ENCODE results near the gene MGP. TPM values are rescaled to one million over a fixed set of nuclear protein-coding genes. Genes with fewer than 3 reads are reported as not detected.

MGP gene
- total RNA-seq, 1 experiment from 2014 or later = 79.8 TPM

- H3K9me3 ChIP-seq (ENCODE audit: insufficient read depth, low read depth) = peaks cover 2% of the 10 kb centered on the region; the same call in 1 of the 2 replicates
- TF ChIP-seq, protein P1, sequence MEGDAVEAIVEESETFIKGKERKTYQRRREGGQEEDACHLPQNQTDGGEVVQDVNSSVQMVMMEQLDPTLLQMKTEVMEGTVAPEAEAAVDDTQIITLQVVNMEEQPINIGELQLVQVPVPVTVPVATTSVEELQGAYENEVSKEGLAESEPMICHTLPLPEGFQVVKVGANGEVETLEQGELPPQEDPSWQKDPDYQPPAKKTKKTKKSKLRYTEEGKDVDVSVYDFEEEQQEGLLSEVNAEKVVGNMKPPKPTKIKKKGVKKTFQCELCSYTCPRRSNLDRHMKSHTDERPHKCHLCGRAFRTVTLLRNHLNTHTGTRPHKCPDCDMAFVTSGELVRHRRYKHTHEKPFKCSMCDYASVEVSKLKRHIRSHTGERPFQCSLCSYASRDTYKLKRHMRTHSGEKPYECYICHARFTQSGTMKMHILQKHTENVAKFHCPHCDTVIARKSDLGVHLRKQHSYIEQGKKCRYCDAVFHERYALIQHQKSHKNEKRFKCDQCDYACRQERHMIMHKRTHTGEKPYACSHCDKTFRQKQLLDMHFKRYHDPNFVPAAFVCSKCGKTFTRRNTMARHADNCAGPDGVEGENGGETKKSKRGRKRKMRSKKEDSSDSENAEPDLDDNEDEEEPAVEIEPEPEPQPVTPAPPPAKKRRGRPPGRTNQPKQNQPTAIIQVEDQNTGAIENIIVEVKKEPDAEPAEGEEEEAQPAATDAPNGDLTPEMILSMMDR (conservative IDR thresholded peaks at IDR 0.05) = no peak
- no peak for TF ChIP-seq EZH2 (IDR thresholded peaks at IDR 0.05; ENCODE audit: low read depth)
- H3F3A ChIP-seq (ENCODE audit: insufficient read depth, low read depth) = no peaks in the 10 kb centered on the region
- H2AFZ ChIP-seq = no peak overlapping the region
- no TSS peak for BruUV-seq (replicated peaks)
- no peak overlapping the region for H3K27ac ChIP-seq
- peaks cover 33% of the 10 kb centered on the region for H3K4me1 ChIP-seq (replicated peaks; ENCODE audit: insufficient read depth)
- H3K9me2 ChIP-seq (ENCODE audit: insufficient read depth) = no peaks in the 10 kb centered on the region
- H3K27me3 ChIP-seq (ENCODE audit: insufficient read depth, low read depth) = no peaks in the 10 kb centered on the region
- CTCF ChIA-PET = interaction anchor here (0.6 kb wide), 2 partner anchors 69 to 108 kb away, joined by 3 to 10 read pairs; no protein-coding TSS in a partner anchor
- H4K20me1 ChIP-seq (ENCODE audit: insufficient read depth) = no peaks in the 10 kb centered on the region
- POLR2A ChIA-PET (ENCODE audit: unreplicated experiment) = interaction anchor here (0.7 kb wide), 1 partner anchor 41 kb away, joined by 7 read pairs; the partner anchor contains the start of genes C12orf60 and WBP11
- no peaks in the 10 kb centered on the region for H3K36me3 ChIP-seq (ENCODE audit: low read depth)
- H3K4me3 ChIP-seq = no peak overlapping the region
- intact Hi-C loops (cut with micrococcal nuclease; ENCODE audit: unreplicated experiment) = loop anchor here (2.0 to 10.0 kb wide), 6 partner anchors 76 to 610 kb away; partner anchors contain the start of gene RERG
- DNase-seq = no peak
- no peaks in the 10 kb centered on the region for H3K79me2 ChIP-seq (ENCODE audit: low read depth)
- H3K4me2 ChIP-seq = no peak overlapping the region
Measured at GRCh38 chr12:14844401-14844800, 41.3 kb downstream of the MGP start.

DNA sequence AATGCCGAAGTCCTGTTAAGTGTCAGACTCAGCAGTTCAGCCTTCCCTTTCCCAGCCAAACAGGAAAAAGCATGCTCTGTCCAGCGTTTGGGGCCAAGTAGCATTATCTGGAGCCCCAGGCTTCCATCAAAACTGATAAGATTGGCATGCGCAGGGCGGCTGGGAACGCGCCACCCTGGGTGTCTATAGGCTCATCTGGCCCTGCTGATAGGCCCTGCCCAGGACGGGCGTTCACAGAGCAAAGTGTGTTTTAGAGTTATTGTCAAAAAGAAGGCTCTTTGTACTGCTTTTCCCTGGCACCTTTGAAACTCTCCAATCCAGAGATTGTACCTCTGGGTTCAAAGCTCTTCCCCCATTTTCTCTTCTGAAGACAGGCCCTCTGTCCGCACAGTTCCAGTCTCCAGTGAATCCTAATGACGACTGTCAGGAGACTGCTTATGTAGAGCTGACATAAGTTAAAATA is 42.2 kb downstream of the MGP start, which contains the start of gene ART4:
Gene ART4 (minus strand): TSS at position 102 of the 463 bp plus-strand sequence. CDS start 413 bp downstream, outside the sequence.
- TF ChIP-seq EZH2 (IDR thresholded peaks at IDR 0.05; ENCODE audit: low read depth) = no peak
- TF ChIP-seq, protein P1 (conservative IDR thresholded peaks at IDR 0.05) = no peak
- CTCF ChIA-PET = no interaction called here

DNA sequence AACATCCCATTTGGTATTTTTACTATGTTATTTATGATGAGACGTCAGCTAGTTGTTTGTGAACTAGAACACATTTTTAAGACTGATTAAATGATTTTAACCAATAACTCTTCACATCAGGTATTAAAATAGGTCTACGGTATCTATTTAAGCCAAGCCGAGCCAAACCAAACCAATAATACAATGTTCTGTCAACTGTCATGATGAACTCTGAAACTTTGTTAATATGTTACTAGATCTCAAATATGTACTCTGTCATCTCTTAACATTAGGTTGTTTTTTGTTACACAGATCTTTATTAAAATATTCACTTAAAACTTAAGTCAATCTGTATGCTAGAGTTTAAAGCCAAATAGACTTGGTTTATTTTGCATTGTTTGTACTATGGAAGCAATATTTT is 43.3 kb downstream of the MGP start:
- H4K20me1 ChIP-seq (ENCODE audit: insufficient read depth) = no peaks in the 10 kb centered on the region
- H3K9me2 ChIP-seq (ENCODE audit: insufficient read depth) = no peaks in the 10 kb centered on the region
- no TSS peak for BruUV-seq (replicated peaks)
- no peak overlapping the region for H2AFZ ChIP-seq
- H3K79me2 ChIP-seq (ENCODE audit: low read depth) = no peaks in the 10 kb centered on the region
- ChIA-PET POLR2A (ENCODE audit: unreplicated experiment) (no interaction called here), CTCF (no interaction called here)
- peak overlapping the region; percentile 18; the same call in 1 of the 2 replicates for H3K4me2 ChIP-seq
- TF ChIP-seq, protein P1 (conservative IDR thresholded peaks at IDR 0.05) = no peak
- no peak for TF ChIP-seq EZH2 (IDR thresholded peaks at IDR 0.05; ENCODE audit: low read depth)
- intact Hi-C loops (cut with micrococcal nuclease; ENCODE audit: unreplicated experiment) = loop anchor here (10.0 kb wide), 2 partner anchors 312 to 608 kb away; no protein-coding TSS in a partner anchor
- peaks cover 6% of the 10 kb centered on the region; the same call in 1 of the 2 replicates for H3K9me3 ChIP-seq (ENCODE audit: insufficient read depth, low read depth)
- no peaks in the 10 kb centered on the region for H3K27me3 ChIP-seq (ENCODE audit: insufficient read depth, low read depth)
- H3K36me3 ChIP-seq (ENCODE audit: low read depth) = no peaks in the 10 kb centered on the region
- peak overlapping the region; percentile 55; the same call in 1 of the 2 replicates for H3K27ac ChIP-seq
- peaks cover 12% of the 10 kb centered on the region for H3F3A ChIP-seq (ENCODE audit: insufficient read depth, low read depth)
- H3K4me3 ChIP-seq = no peak overlapping the region
- DNase-seq = no peak
- peaks cover 47% of the 10 kb centered on the region for H3K4me1 ChIP-seq (replicated peaks; ENCODE audit: insufficient read depth)

More for the DNA sequence above, 42.2 kb downstream of the MGP start, which contains the start of gene ART4:
- 0 out of 2 replicates have a peak within 1 kb of the TSS, but pooled peaks have one; percentile 55 for H3K27ac ChIP-seq
- no peaks in the 10 kb centered on the region for H3K9me2 ChIP-seq (ENCODE audit: insufficient read depth)
- 0 out of 2 replicates have a peak, but pooled peaks cover 2% of the 10 kb centered on the region for H3F3A ChIP-seq (ENCODE audit: insufficient read depth, low read depth)
- intact Hi-C loops (cut with micrococcal nuclease; ENCODE audit: unreplicated experiment) = loop anchor here (10.0 kb wide), 2 partner anchors 311 to 609 kb away; no protein-coding TSS in a partner anchor
- DNase-seq = no peak
- no peaks in the 10 kb centered on the region for H3K79me2 ChIP-seq (ENCODE audit: low read depth)
- no peak within 1 kb of the TSS for H3K4me2 ChIP-seq
- H3K9me3 ChIP-seq (ENCODE audit: insufficient read depth, low read depth) = peaks cover 6% of the 10 kb centered on the region; the same call in 1 of the 2 replicates
- no peak within 1 kb of the TSS for H2AFZ ChIP-seq
- no peaks in the 10 kb centered on the region for H3K36me3 ChIP-seq (ENCODE audit: low read depth)
- H3K27me3 ChIP-seq (ENCODE audit: insufficient read depth, low read depth) = no peaks in the 10 kb centered on the region
- H3K4me3 ChIP-seq = no peak within 1 kb of the TSS
- H4K20me1 ChIP-seq (ENCODE audit: insufficient read depth) = no peaks in the 10 kb centered on the region
- H3K4me1 ChIP-seq (replicated peaks; ENCODE audit: insufficient read depth) = peaks cover 36% of the 10 kb centered on the region
- POLR2A ChIA-PET (ENCODE audit: unreplicated experiment) = no interaction called here
- BruUV-seq (replicated peaks) = no TSS peak

All from PC-9 (cell line).